ENCODE results near the gene CD151. TPM values are rescaled to one million over a fixed set of nuclear protein-coding genes. Genes with fewer than 3 reads are reported as not detected.

The CD151 gene
- total RNA-seq, 1 donor from 2014 or later = 181 TPM

DNA sequence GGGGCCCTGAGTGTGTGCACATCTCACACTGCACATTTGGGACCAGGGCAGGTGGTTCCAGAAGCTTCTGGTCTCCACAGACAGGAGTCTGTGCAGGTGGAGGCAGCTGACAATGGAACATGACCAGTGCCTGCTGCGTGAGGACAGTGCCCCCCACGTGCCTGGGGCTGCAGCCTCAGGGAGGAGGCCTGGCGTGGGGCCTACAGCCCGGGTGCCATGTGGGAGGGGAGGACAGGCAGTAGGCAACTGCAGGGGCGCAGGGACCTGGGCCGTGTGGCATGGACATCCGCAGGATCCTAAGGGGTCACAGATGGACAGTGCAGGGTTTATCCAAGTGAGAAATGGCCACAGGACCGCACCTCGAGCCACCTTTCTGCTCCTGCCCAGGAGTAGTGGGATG is 38.7 kb downstream of the CD151 start:
- DNase-seq = no peak

DNA sequence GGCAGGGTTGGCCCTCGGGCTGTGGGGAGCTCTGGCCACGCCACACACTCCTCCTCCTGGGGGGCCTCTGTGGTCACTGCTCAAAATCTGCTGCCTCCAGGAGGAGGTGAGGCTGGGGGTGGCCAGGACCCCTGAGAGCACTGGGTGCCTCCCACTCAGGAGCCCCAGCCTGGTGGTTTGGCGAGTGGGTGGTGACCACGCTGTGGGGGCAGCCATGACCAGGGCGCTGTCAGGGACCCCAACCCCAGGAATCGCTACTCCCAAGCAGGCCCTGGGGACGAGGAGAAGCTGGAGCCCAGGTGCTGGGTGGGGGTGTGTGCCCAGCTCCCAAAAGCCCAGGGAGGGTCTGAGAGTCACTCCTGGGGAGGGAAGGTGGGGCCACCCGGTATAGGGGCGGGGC is 40.0 kb downstream of the CD151 start:
- no peak for DNase-seq

DNA sequence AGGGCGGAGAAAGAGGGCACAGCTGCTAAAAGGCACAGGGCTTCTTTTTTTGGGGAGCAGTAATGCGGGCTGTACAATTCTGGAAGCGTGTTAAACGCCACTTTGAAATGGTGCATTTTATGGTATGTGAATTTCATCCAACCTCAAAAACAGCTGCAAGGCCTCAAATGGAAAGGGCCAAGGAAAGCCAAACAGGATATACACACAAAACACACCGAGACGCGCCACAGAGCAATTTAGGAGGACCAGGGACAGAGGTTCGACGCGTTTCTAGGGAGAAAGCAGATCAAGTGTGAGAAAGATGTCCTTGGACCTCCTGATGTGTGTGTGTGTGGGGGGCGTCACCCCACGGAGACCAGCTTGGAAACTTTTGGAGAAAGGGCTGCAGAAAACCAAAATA is 41.0 kb downstream of the CD151 start:
- peak; percentile 63 for DNase-seq

DNA sequence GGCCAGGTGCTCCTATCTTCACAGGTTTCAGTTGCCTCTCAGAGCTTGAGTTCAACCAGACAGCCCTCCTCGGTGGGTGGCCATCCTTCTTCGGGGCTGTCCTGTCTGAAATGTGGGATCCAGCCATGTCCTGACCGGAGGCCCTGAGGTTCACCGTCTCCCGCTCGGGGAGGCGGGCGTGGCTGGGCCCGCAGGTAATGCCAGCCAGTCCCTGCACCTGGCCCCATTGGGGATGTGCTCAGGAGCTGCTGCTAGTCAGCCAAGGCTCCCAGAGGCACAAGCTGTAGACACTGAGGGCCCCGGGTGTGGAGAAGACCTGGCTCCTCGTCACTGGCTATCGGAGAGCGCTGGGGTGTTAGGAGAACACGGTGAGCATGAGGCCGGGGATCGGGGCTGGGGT is 42.5 kb downstream of the CD151 start:
- no peak for DNase-seq

DNA sequence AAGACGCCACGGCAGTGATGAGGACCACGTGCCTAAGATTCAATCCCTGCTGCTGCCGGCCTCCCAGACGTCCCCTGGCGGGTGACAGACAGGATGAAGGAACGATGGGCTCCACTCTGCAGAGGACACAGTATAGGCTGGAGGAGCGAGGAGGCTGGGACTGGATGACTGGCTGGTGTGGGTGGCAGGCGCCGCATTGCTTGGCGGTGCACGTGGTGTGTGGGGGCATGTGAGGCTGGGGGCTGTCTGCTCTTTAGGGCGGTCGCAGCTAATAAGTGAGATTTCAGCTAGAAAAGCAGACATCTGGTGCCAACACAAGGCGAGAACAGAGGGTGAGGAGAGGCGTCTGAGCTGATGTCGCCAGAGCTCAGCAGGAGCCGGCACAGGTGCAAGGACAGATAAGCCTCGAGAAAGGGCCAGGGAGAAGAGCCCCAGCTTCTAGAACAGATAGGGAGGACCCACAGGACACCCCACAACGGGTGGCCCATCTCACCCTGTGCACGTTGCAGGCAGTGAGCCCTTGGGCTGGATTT is 43.1 kb downstream of the CD151 start:
- DNase-seq = no peak

DNA sequence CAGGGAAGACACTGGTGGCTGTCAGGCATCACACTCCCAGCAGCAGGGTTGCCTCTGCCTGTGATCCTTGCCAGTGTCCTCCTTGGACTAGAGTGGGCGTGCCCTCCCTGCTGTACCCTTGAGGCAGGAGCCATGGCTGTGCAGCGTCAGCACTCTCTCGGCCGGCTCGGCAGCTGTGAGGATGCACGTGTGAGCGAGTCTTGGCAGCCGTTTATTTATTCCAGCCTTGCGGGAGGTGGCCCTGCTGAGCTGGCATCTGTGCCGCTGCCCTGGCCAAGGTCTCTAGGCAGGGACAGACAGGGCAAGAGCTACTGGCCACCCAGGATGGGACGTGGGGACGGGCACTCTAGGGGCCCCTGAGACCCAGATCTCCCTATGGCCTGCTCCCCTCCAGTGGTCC is 43.8 kb downstream of the CD151 start:
- DNase-seq = peak; percentile 80

DNA sequence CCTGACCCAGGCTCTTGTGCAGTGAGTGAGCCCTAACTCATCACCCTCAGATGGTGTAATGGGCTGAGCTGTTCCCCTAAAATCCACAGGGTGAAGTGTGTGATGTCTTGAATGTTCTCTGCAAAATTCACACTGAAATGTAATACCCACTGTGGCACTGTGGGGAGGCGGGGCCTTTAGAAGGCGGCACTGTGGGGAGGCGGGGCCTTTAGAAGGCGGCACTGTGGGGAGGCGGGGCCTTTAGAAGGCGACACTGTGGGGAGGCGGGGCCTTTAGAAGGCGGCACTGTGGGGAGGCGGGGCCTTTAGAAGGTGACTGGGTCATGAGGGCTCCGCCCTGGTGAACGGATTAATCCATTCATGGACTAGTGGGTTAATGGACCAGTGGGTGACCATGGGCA is 44.8 kb downstream of the CD151 start:
- no peak for DNase-seq

DNA sequence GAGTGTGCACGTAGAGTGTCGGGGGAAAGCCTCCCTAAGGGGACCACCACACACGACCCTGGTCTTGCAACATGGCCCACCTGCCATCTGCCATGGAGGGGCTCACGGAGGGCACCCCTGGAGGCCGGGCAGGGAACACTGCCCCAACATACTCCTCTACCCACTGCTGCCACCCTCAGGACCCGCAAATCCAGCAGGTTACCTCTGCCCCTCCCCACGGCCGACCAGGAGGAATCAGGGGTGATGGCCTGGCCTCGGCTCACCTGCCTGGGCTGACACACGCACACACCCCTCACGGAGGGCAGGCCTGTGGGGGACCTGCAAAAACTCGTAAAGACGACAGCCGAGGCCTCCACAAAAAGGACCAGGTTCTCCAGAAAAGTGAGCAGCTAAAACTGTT is 47.7 kb downstream of the CD151 start:
- DNase-seq = no peak

DNA sequence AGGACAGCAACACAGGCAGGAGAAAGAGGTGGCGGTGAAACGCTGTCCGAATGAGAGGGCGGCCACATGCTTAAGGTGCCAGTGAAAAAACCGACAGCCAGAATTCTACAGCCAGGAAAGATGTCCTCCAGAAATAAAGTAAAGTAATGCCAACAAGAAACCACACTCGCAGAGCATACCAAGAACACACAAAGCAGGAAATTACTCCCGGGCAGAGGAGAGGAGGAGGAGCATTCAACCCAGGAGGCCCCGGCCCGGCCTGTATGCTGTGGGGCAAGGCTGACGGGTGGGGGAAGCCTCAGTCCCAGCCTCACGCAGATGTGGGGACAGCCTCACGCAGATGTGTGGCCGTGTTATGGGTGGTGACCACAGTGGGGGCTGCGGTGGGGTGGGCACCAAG is 49.8 kb downstream of the CD151 start:
- DNase-seq = no peak

DNA sequence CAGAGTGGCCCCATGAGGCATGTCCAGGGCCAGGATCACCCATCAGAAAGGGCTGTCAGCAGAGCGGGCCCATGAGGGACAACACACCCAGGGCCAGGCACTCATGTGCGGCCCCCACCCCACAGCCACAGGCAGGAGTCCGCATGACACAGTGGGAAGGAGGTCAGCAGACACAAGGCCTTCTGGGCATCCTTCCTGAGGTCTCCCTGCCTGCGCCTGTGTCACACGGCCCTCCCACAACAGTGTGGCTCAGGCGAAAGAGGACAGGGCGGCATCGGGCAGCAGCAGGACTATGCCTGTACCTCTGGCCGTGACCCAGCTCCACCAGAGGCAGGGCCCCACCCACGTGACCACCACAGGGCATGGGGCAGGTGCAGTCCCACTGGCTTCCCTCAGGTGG is 50.8 kb downstream of the CD151 start:
- no peak for DNase-seq

DNA sequence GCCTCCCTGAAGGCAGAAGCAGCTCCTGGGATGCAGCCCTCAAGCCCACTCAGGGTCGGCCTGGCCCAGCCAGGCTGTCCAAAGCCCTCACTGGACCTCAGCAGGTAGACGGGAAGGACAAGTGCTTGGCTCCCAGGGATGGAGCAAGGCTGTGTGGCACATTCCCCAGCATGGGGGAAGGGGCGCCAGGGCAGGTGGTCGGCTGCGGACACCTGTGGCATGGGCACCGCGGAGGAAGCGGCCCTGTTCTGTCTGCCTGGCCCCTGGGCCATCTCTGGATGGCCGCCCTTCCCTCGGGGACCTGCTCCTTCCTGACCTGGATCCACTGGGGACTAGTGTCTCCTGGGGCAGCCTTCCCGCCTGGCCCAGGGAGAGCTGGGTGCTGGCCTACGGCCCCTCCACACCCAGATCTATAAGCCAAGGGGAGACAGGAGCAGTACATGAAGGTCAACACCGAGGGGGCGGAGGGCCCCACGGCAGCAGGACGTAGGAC is 51.9 kb downstream of the CD151 start:
- no peak for DNase-seq

DNA sequence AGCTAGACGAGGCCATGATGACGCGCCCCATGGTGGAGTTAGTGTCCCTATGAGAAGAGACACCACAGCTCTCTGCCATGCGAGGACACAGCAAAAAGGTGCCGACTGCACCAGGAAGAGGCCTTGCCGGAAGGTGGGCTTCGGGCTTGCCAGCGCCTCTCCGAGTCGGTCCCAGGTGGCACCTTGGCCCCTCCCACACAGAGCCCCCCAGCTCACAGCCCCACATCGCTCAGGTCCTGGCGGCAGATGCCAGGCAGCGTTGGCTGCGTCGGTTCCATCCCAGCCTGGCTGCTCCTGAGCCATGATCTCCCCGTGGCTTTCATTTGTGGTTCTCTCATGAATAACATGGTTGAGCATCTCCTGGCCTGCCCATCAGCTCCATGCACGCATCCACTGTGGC is 53.8 kb downstream of the CD151 start:
- DNase-seq = no peak

DNA sequence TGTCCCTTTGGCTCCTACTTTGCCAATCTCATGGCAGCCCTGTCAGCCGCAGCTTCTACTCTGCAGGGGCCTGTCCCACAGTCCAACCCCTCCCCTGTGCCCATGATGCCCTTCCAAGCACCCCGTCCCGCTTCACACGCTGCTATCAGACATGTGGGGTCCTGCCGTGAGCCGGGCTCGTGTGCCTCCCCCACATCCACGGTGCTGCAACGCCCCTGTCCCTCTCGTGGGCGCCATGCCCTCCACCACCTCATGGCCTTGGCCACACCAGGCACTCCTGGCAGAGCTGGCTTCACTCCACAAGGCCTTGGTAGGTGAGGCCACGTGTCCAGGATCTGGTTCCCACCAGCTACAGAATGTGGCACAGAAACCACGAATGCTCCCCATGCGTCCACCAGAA is 54.8 kb downstream of the CD151 start:
- DNase-seq = no peak

Small RNAs within 50 kb of the gene (small RNA-seq; reads per million reads assigned to genes)
- gene SNORA52 (ENCODE audit: low replicate concordance) = not detected

Other genes with a start within 250 kb of the CD151 start
- gene IRF7, start 217.0 kb upstream of the CD151 start, total RNA-seq = 12.5 TPM
- gene CDHR5, start 208.0 kb upstream of the CD151 start, total RNA-seq = not detected
- gene SCT, start 205.8 kb upstream of the CD151 start, total RNA-seq = 21.6 TPM
- not detected for gene DRD4, start 195.7 kb upstream of the CD151 start, total RNA-seq
- gene DEAF1, start 137.7 kb upstream of the CD151 start, total RNA-seq = 18.8 TPM
- gene TMEM80, start 137.1 kb upstream of the CD151 start, total RNA-seq = 10.1 TPM
- 88.3 TPM for gene EPS8L2, start 126.7 kb upstream of the CD151 start, total RNA-seq
- gene TALDO1, start 85.5 kb upstream of the CD151 start, total RNA-seq = 79.3 TPM
- gene GATD1, start 55.5 kb upstream of the CD151 start, total RNA-seq = 17.4 TPM
- gene CEND1, start 42.9 kb upstream of the CD151 start, total RNA-seq = not detected
- 7.5 TPM for gene SLC25A22, start 34.7 kb upstream of the CD151 start, total RNA-seq
- 13.4 TPM for gene PIDD1, start 27.7 kb upstream of the CD151 start, total RNA-seq
- 259 TPM for gene RPLP2, start 23.0 kb upstream of the CD151 start, total RNA-seq
- gene PNPLA2, start 14.0 kb upstream of the CD151 start, total RNA-seq = 29.8 TPM
- 22.6 TPM for gene CRACR2B, start 5.0 kb upstream of the CD151 start, total RNA-seq
- gene POLR2L, start 9.6 kb downstream of the CD151 start, total RNA-seq = 11.9 TPM
- gene TSPAN4, start 9.9 kb downstream of the CD151 start, total RNA-seq = 44.6 TPM
- gene CHID1, start 77.9 kb downstream of the CD151 start, total RNA-seq = 46.4 TPM
- 28.6 TPM for gene AP2A2, start 92.9 kb downstream of the CD151 start, total RNA-seq
- gene MUC6, start 203.8 kb downstream of the CD151 start, total RNA-seq = not detected
- gene MUC2, start 241.9 kb downstream of the CD151 start, total RNA-seq = 1.8 TPM